ENCODE results near the gene MLF2.
"Not testable (repeated sequence)": the region's sequence is repeated elsewhere in the genome, so short reads cannot be mapped to it uniquely, and the experiment has no call there.

MLF2 gene

DNA sequence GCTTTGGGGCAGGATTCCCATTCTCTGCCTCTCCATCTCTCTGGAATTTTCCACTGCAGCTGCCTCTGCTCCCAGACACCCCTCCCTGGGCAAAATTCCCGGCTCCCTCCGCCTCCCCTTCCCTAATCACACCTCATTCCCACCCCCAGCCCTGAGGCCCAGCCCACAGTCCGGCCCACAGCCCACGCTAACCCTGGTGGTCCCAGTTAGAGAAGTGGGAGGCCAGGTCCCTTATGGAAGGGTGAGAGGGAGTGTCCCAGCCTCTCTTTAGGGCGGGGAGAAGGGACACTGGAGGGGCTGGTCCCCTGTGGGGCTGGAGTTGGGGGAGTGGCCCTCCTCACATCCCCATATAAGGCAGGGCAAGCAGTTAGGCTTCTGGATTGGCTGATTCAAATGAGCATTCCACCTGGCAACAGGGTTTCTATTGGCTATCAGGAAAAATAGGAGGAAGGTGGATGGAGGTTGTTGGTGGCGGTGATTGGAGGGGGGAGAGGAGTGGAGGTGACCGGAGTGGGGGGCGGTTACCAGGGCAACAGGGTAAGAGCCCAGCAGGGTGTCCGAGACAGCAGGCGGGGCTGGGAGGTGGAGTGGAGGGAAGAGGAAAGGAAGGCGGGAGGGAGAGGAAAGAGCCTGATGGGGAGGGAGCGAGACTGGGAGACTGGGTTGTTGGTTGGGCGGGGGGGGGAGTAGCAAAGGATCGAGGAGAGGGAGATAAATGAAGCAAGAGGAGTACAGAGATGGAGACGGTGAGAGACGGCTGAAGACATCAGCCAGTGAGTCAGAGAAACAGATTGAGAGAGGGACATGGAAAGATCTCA is 11.3 kb upstream of the MLF2 start:
- peak; percentile 100 for DNase-seq

DNA sequence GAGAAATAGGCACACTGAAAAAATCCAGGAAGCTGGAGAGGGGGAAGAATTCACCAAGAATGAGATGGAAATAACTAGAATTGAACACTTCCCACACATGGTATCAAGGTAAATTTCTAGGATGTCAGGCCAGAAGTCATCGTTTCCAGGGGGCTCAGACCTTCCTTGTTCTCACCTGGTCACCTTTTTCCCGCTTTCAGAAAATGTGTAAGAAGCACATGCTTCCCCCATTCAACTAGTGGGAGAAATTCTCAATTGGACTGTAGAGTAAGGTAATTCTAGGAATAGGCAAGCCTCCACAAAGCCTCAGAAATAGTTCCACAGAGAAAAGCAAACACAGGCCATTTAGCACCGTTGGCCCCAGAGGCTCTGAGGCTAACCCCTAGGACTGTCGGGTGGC is 10.4 kb upstream of the MLF2 start:
- no peak for DNase-seq

DNA sequence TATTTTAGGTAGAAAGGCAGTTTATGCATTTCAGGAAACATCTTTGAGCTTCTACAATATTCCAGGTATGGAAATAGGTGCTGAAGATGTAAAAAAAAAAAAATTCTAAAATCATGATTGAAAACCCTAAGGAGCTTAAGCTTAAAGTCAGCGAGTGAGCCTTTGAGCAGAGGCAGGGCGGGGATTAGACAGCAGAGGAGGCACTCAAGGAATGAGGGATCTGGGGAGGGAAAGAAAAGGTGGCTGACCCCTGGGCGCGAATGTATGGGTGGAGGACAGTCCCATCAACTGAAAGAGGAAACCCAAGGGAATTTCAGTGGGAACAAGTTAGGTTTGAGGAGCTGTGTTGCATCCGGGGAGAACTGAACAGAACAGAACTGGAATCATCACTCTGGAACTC is 6.8 kb upstream of the MLF2 start:
- no peak for DNase-seq

DNA sequence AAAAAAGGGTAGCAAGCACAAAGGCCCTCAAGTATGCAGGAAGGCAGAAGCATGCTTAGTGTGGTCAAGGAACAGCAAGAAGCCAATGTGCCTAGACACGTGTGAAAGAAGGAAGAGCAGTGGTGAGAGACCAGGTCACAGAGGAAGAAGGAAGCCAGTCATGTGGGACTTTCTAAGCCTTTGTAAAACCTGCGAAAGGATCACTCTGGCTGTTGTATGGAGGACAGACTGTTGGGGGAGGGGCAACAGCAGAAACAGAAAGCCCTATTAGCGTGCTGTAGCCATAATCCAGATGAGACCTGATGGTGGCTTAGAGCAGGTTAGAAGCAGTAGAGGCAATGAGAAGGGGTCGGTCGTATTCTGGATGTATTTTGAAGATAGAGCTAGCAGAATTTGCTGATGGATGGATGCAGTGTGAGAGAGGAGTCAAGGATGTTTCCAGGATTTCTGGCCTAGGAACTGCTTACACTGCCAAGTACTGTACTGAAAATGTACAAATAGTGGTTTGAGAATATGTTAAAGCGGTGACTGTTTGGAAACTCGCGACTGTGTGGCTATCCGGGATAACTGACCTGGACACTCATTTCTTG is 5.7 kb upstream of the MLF2 start:
- DNase-seq, result no peak

DNA sequence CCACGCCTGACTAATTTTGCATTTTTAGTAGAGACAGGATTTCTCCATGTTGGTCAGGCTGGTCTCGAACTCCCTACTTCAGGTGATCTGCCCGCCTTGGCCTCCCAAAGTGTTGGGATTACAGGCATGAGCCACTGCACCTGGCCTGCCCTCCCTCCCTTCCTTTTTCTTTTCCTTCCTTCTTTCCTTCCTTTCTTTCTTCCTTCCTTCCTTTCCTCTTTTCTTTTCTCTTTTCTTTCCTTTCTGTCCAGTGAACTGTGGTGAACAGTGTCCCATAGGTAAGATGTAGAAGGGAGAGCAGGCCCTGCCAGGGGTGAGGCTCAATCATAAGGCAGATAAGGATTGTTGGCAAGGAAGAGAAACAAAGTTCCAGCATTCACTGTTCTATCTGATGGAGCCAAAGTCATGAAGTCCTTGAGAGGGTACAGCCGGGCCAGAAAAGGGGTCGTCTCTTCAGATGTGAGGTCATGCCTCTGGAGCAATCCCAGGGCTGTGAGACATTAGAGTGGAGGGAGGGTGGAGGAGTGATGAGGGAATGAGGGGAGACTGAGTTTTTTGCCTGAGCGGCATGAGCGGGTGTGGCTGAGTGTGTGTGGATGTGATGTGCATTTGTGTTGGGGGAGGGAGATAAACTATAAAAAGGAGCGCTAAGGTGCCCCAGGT is 4.2 kb upstream of the MLF2 start:
- no peak for DNase-seq

DNA sequence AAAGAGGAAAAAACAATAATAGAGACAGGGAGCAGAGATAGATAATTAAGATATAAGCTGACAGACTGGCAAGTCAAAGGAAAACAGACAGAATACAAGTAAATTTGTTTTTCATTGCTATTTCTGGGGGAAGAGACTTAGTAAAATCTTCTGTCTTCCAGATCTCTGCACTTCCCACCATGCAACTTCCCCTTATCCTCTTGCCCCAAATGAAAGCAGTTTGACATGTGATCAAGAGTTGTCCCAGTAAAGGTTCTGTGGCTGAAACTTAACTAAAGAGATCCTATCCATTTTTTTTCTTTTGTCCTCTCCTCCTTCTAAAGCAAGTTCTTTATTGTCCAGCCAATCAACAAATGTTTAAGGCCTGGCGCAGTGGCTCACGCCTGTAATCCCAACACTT is 1.5 kb upstream of the MLF2 start:
- DNase-seq, result no peak

DNA sequence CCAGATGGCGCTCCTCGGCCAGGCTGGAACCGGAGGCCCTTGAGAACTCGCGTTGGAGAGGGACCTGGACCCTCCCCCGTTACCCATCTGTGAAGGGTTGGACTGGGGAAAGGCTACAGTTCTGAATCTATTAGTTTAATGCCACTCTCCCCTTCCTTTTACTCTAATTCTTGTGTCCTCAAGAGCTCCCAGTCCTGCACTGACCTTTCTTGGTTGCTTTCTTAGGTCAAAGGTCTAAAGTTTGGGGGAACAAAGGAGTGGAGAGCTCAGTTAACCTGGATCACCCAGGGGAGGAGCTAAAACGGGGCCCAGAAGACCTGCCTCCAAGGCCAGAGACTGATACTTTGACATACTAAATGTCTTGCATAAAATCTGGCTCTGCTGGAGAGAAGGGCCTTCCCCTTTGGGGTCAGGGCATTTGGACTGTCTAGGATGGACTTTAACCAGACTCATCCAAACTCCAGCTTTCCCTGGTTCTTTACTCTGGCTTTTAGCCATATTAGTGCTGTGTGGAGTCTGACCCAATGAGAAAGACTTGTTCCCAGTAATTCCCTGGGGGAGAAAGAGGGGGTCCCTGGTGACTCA is 923 bp upstream of the MLF2 start:
- peak; percentile 45 for DNase-seq

DNA sequence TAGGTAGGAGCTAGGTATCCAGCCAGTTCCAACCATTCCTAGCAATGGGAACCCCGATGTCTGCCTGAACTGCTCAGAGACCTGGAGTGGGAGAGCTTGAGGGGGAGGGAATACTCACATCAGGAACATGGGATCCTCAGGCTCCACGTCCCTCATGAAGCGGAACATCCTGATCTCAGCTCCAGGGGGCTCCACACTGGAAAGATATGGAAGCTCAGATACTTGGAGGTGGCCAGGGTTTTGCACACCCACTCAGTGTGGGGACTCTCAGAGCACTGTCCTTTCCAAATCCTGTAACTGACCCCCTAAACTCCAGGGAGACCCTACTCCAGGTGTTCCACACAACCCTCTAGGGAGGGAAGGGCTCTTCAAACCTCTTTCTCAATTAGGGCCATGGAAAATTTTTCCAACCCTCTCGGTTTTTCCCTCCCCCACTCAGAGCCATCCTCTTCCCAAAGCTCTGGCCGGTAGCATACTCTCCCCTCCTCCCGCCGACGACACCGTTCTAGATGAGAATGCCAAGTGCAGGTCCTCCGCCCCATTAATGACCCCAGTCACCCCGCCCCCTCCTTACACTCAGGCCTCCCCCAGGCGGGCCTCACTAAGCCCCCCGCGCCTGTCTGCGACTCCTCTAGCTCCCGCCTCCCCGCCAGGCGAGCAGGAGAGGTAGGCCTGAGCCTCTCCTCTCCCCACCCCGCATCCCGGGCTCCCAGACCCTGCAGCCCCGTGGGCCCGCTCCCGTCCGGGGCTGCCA is 597 bp downstream of the MLF2 start:
- peak; percentile 77 for DNase-seq

DNA sequence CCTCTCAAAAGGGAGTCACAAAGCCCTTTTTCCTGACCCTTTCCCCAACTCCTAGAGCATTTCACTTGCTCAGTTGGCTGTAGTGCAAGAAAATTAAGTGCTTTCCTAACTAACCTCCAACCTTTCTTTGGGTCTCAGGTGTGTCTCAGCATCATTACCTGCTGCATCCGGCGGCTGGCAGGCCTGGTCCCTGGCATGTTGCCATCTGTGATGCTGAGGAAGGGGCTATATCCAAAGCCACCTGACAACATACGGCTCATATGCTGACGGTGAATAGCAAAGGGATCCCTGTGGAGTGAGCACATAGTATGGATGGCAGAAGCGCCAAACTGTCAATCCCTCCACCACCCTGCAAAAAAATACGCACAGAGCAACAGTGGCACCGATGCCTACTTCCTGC is 1.2 kb downstream of the MLF2 start:
- DNase-seq, result peak; percentile 81

DNA sequence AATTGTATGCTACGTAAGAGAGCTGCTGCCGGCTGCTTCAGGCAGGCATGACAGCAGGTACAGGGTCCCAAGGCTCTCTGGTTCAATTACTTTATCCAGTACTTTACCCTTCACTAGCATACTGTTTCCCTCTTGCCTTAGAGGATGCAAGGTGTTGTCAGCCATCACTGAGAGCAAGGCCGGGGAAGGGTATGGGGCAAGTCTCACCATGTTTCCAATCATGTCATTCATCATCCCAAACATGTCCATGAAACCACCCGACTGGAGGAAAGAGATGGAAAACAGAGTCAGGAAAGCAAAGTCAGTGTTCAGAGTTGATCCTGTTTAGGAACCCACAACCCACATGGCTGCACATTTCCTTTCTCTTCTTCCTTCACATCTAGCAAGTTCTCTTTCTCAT is 2.4 kb downstream of the MLF2 start:
- DNase-seq, result no peak

DNA sequence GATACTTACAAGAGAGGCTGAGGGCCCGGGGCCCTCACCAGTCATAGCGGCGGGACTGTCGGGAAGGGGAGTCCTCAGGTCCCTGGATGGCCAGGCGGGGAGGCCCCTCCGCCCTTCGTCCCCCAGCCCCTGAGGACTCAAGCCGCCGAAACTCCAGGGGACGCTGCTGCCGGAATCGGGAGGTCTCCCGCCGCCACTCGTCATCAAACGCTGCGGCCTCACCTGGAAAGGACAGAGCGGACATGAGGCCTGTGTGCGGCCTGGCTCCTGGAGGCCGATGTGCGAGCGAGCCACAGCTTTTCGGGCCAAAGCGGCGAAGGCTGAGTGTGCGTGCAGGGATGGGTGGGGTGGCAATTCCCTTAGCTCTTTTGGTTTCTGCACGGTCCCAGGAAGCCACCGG is 4.2 kb downstream of the MLF2 start:
- no peak for DNase-seq

DNA sequence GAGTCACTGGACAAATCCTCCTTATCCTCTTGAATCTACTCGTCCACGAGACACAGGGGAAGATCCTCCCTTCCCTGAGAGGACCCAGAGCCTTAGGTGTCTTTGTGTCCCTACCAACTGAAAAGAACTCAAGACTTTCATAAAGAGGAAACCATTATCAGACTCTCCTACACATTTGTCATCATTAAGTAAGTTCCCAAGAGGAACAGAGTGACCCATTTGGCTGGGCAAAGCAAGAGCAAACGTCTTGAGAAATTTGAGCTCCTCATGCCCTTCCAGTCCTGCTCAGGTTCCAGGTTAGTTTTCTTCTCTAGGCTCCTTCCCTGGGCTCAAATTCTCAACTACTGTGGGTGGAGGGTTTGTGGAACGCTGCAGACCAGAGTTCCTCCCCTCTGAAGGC is 5.7 kb downstream of the MLF2 start:
- DNase-seq, result no peak

DNA sequence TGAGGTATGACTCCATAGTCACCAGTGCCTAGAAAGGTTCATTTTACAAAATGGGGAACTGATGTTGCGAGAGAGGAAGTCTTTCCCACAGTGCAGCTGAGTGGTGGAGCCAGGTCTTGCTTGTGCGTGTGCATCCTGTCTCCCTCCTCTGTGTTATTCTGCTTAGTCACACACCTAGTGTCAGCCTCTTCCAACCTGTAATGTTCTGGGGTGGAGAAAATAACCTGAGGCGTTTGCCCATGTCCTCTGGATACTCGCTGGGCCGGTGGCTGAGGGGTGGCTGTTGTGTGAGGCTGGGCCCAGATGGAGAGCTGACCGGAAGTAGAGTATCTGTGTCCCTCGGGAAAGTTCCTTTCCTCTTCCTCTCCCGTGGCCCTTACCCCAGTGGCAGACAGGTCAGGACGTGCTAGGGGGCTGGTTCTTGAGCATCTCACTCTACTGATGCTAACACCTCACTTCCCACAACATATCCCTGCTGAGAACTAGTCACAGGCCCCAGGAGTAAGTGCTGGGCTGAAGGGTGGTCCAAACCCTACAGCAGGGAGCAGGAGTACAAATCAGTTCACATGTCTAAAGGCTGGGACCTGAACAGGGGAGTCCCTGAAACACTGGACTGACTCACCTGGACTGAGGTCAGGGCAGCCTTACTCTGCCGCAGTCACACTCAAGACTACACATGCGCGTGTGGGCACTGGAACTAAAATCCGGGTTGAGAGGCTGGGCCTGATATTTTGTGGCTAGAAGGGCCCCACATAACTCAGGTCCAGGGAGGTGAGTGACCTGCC is 7.0 kb downstream of the MLF2 start:
- DNase-seq, result no peak

DNA sequence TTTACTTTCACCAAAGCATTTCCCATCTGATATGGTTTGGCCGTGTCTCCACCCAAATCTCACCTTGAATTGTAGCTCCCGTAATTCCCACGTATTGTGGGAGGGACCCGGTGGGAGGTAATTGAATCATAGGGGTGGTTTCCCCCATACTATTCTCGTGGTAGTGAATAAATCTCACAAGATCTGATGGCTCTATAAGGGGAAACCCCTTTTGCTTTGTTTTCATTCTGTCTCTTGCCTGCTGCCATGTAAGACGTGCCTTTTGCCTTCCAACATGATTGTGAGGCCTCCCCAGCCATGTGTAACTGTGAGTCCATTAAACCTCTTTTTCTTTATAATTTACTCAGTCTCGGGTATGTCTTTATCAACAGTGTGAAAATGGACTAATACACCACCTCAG is 9.6 kb downstream of the MLF2 start:
- DNase-seq, result not testable (repeated sequence)

DNA sequence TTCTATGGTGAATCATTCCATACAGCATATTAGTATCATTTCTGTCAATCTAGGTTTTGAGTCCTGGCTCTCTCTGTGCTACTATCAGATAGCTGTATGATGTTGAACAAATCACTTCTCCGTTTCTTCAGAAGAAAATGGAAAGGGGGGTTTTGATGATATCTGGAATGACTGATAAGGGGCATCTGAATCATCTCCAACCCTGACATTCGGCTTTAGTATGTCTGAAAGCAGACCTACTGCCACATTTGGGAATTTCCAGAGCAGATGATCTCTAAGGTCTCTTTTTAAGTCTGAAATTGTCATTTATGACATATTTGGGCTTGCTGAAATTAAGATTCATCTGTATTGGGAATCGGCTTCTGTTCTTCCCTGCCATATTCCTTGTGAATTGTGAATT is 10.1 kb downstream of the MLF2 start:
- no peak for DNase-seq

DNA sequence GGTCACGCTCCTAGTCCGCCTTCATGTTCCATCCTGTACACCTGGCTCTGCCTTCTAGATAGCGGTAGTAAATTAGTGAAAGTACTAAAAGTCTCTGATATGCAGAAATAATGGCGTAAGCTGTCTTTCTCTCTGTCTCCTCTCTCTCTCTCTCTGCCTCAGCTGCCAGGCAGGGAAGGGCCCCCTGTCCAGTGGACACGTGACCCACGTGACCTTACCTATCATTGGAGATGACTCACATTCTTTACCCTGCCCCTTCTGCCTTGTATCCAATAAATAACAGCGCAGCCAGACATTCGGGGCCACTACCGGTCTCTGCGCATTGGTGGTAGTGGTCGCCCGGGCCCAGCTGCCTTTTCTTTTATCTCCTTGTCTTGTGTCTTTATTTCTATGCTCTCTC is 10.9 kb downstream of the MLF2 start:
- not testable (repeated sequence) for DNase-seq

DNA sequence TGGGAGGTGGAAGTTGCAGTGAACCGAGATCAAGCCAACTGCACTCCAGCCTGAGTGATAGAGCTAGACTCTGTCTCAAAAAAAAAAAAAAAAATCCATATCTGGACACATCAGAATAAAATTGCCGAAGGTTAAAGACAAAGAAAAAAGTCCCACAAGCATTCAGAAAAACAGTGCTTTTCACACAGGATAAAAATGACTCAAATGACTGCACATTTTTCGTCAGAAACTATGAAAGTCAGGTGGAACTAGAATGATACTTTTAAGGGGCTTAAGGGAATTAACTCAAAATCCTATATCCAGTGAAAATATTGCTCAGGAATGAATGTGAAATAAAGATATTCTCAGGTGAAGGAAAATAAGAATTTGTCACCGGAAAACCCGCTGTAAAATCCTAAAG is 16.2 kb downstream of the MLF2 start:
- no peak for DNase-seq

DNA sequence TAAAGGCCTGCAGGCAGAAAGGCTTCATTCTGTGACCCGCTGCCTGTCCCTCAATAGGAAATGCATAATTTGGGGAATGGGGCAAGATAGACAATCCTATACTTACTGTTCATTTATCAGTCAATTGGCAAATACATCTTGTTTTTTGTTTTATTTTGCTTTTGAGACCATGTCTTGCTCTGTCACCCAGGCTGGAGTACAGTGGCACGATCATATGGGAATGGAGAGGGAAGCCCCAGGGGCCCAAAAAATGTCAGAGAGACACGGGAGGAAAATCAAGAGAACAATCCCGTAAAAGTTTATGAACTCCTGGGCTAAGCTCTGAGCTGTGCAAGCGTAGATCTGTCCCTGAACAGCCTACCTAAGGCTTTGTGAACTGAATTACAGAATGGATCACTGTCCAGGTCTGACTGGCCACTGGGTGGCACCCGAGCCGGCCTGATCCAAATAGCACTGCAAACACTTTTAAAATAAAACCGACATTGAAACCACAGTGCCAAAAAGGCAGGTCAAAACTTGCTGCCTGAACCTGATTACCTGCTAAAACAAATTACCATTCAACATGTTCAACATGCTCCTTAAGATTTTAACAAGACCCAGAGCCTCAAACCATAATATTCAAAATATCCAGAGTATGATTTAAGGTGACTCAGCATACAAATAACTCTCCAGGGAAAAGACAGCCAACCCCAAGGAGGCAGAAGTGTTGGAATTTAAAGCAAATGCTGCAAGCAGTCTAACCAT is 17.3 kb downstream of the MLF2 start:
- peak; percentile 65 for DNase-seq

DNA sequence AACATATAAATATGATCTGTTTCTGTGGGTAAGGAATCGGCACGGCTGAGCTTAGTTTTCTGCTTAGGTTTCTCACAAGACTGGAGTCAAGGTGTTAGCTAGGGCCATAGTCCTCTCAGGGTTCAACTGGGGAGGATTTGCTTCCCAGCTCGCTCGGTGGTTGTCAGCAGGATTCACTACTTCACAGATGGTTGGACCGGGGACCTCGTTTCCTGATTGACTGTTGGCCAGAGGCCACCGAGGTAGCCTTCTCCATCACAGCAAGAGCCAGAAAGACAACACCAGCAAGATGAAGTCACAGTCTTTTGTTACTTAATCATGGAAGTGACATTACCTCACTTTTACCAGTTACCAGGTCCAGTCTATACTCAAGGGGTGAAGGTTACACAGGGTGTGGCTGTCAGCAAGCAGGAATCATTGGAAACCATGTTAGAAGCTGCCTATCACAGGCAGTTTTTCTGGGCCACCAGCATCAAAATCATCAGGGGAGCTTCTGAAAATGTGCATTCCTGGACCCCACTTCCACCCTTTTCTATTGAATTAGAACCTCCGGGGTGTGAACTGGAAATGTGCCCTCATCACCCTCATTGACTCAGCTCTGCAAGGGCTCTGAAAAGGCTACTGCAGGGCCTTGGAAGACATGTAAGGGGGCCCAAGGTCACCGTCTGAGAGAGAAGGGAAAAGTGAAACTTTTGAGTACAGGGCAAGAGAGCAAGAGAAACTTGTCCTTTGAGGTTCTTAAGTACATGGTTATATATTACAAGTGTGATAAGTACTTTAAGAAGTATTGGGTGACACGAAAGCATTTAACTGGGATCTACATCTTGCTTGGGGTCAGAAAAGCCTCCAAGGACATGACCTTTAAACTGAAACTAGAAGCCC is 18.2 kb downstream of the MLF2 start:
- no peak for DNase-seq

DNA sequence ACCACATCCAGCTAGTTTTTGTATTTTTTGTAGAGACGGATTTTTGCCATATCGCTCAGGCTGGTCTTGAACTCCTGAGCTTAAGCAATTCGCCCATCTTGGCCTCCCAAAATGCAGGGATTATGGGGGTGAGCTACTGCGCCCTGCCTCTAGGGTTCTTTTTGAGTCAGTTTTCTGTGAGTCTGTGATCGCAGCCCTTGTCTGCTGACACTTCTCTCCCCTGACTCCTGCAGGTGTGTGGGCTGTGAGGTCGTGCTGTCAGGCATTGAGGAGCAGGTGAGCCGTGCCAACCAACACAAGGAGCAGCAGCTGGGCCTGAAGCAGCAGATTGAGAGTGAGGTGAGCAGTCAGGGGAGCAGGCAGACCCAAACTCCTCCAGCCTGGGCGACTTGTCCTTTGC is 22.8 kb downstream of the MLF2 start:
- no peak for DNase-seq

DNA sequence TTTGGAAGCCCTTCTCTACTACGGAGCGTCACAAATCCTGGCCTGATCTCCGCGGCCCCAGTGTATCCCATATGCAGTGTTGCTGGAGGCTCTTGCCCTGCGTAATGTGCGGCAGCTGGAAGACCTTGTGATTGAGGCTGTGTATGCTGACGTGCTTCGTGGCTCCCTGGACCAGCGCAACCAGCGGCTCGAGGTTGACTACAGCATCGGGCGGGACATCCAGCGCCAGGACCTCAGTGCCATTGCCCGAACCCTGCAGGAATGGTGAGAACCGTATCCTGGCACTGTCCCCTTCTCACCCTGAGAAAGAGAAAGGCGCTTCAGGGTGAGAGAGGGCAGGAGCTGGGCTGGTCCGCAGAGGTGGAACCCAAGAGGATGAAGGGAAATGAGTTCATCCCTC is 23.8 kb downstream of the MLF2 start:
- no peak for DNase-seq

Measured in NCI-H69 (cell line).